RCC 7860 (cell line): Measurements from ENCODE around the gene ELL.

Source experiments
- DNase-seq: peaks from one replicate; pipeline ENCODE4 v3.0.0-alpha.2; 2015; ENCODE audit warnings: low spot score
- FAIRE-seq: peaks from 2 replicates; lab custom pipeline; 2012; peaks lifted over from hg19 to GRCh38; lab: Jason Lieb, UNC

The ELL gene

DNA sequence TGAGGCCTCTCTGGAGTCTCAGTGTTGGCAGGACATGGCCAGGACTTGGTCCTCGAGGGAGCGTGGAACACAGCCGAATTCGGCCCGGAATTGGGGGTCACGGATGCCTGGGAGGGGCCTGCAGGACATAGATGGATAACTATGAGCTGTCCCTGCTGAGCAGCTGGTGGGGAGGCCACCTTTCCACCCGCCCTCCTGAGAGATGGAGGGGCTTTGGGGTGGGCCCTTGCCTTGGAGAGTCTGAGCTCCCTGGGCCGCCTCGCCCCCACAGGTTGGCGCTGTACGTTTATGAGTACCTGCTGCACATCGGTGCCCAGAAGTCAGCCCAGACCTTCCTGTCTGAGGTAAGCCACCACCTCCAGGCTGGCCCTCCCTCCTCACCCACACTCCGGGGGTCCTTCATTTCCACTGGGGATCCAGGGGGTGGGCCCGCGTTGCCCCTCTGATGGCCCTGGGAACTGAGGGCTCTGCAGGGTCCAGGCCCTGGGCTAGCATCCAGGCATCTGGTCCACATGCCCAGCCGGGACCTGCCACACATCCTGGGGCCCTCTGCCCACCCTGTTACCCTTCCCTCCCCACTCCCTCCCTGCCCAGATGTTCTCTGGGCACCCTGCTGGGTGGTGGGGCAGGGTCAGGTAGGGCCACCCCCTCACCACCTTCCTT is 94.7 kb downstream of the ELL start:
- no peak for DNase-seq
- FAIRE-seq: no peak

DNA sequence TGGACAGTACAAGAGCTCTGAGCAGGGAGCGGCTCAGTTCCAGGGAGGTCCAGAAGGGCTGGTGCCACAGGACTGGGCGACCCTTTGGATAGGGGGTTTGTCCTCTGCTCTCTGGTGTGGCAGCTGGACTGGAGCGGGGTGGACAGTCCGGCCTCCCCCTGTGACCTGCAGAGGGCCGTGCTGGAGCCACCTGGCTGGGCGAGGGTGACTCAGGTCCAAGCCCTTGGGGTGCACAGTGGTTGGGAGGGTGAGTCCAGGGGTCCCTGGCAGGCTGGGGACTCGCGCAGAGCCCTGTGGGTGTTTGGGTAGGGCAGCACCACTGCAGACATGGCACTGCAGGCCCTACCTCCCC is 95.5 kb downstream of the ELL start:
- no peak for FAIRE-seq
- no peak for DNase-seq

DNA sequence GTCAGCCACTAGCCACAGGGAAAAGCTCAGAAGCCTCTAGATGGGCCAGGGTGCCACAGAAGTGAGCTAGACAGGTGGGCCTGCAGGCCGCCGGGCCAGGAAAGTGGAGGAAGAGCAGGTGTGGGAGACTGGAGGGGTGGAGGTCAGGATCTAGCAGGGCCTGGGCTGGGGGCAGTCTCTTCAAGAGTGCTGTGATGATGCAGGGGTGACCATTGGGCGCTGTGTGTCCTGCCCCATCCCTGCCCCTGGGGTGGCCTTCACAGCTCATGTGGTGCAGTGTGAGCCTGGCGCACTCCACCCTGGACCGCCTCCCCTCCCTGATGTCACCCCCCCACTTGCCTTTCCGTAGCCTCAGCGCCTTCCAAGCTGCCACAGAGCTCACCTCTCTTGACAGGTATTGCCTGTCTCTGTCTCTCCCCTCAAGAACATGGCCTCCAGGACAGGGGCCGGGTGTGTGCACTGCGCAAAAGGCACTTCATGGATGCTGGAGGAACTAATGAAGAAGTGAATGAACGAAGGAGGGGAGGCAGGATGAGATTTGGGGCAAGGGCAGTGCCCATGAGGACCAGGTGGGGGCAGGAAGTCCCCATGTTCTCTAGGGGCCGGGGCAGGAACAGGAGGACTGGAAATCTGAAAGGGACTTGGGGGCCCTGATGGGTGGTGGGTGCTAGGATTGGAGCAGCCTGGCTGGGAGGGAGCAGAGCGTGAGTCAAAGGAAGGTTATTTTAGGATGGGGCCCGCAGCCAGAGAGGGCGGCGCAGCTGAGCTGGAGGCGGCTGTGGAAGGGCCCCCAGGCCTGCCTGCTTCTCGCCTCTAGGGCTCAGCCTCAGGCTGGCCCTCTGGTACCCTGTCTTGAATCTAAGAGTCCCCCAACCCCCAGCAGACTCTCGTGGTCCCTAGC is 96.1 kb downstream of the ELL start:
- DNase-seq (no peak), FAIRE-seq (no peak)

DNA sequence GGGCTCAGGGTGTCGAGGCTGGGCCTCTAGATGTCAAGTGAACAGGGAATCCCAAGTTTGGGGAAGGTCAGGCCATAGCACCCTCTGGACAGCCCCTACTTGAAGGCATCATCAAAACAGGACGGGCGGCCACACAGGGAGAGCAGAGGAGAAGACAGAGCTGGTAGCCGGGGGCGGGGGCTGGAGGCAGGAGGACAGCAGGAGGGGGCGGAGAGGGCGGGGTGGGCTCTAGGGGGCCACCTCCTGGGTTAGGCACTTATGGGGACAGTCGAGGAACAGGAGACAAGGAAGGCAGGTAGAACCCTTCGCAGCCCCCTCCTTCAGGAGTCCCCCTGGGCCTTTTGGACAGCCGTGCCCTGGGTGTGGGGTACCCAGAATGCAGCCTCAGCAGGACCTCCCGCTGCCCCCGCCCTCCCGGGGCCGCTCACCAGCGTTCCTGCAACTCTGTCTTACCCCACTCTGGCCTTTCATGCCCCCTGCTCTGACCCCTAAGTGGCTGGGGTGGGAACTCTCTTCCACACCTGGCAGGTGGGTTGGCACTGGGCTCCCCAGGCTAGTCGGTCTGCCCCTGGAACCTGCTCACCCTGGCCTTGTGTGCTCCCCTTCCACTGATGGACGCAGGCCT is 96.9 kb downstream of the ELL start:
- FAIRE-seq (no peak), DNase-seq (no peak)

DNA sequence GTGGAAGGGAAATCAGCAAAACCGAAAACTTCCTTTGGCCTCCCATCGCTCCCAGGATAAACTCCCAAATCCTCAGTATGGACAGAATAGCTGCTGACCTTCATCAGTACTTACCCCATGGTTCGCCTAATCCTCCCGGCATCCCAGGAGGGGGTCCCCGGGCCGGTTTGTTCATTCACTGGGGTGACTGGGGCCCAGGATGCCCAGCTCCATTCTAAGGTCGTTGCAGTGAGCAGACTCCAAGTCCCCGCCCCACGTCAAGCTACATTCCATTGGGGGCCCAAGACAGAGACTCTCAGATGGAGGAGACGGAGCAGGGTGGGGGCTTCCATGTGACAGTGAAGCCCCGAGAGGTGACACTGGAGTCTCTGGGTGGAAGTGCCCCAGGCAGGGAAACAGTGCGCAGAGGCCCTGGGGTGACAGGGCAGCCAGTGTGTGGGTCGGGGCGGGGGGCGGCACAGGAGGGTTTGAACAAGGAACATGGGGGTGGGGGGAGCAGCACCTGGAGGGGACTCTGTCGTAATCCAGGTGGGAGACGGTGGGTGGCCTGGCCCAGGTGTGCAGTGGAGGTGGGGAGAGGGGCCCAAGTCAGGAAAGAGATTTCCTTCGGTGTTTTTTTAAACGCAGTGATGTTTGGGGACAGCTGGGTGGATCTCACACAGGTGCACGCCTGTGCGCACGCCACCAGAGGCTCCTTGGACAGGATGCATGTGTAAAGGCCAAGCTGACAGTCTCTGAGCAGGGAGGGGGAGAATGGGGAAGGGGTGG is 97.6 kb downstream of the ELL start:
- DNase-seq: no peak
- FAIRE-seq: no peak

DNA sequence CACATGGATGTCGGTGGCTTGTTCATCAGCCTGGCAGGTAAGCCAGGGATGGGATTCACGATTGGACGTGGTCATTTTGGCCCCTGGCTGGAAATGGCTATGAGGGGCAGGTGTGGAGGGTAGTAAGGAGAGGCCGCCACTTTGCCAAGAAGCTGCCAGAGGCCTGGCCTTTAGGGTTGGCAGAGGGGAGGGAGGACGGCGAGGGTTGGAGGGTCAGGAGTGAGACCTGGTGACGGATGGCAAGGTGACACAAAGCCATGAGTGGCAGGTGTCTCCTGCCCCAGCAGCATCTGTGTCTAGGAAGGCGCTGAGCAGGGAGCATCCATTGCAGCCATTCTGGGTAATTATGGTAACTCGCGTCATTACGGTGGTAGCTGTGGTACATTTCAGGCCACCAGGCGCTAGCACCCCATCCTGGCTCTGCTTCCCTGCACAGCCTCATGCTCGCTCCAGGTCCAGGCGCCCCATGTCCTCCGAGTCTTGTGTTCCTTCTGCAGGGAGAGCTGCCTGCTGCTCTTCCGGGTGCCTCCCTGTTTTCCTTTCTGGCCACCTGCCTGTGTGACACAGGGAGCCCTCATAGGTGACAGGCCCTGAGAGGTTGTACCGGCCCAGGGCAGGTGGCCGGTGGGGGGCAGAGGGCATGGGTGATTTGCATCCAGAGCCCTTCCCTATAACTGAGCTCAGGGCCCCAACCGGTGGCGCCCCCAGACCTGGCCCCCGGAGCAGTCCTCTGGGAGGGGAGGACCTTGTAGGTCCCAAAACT is 98.4 kb downstream of the ELL start:
- DNase-seq (no peak), FAIRE-seq (no peak)

DNA sequence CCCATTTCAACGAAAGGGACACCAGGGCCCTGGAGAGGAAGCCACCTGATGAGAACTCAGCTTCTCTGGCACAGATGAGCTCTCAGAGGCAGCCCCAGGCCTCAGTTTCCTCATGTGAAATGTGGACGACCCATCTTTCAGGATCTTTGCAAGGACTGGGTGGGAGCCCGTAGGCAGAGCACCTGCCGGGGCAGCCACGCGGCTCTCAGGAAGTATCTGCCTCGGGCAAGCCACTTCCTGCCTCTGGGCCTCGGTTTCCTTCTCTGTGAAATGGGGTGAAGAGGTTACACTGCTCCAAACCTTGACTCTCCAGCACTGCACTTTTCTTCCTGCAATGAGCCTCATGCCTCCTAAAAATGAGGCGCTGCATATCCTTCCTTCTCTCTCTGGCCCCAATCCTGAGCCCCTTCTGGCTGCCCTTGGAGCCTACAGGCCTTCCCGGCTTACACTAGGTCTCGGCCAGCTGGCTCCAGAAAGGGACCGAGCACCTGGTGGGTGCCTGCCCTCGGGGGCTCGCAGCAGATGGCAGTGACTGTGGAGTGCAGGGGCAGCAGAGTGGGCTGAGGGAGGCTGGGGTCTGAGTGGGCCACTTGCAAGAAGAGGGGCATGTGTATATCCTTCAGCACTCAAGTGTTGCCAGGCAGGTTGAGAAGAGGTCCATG is 99.2 kb downstream of the ELL start:
- FAIRE-seq (no peak), DNase-seq (no peak)

DNA sequence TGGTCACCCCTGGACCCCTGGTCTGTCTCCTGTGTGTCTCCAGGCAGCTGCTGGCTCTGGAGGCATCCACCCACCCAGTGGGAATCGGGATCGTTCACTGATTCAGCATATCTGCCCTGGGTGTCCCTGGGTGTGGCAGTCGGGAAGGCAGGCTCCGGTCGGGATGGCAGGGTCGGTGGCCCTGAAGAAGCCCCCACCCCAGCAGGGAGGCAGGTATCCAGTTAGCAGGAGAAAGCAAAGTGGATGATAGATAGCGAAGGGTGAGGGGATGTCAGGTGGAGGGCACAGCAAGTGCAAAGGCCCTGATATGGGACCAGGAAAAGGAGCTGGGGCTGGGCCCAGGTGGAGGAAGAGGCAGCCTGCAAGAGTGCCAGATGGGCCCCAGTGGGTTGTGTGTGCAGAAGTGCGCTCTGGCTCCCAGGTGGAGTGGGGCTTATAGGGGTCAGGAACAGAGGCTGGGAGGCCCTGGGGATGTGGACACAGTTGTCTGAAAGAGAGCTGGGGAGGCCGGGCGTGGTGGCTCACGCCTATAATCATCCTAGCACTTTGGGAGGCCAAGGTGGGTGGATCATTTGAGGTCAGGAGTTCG is 100.4 kb downstream of the ELL start:
- no peak for DNase-seq
- no peak for FAIRE-seq

DNA sequence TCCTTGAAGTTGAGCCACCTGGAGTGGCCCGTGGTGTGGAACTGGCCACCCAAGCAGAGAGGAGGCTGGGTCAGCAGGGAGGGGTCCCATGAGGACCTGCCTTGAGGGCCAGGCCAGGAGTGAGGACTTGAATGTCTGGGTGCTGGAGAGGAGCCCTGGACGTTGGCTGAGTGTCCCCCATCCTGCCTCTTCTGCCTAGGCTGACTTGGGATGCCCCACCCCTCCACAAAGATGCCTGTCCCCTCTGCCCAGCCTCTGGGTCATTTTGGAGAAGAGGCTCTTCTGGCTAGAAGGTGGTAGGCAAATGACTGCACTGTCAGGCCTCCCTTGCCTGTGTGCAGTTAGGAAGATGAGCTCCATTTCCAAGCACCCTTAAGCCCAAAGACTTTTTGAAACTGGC is 100.9 kb downstream of the ELL start:
- no peak for DNase-seq
- no peak for FAIRE-seq

DNA sequence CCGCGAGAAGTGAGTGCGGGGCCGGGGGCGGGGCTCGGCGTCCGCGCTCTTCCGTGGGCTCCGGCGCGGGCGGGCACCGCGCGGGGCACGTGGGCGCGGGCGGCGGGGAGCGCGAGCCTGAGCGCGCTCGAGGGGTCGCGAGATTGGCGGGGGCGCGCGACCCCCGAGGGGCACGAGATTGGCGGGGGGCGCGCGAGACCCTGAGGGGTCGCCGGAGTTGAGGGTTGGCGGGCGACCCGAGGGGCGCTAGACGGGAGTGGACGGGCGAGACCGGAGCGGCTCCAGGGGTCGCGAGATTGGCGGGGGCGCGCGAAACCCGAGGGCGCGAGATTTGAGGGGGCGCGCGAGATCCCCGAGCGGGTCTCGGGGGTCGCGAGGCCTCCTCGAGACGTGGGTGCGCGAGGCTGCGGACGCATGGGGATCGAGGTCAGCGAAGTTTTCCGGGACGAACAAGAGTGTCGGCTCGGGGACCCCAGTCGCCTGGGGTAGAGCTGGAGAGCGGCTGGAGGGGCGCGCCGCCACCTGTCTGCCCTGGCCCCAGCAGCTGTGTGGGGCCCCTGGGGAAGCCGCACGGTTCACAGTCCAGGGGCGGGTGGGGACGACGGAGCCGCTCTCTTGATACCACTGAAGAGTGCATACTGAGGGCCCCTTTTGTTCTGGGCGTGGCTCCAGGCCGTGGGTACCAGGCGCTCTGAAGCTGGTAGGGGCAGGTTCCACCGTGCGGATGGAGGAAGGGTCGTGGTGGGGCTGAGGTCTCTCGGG is 102.0 kb downstream of the ELL start:
- DNase-seq: no peak
- no peak for FAIRE-seq

DNA sequence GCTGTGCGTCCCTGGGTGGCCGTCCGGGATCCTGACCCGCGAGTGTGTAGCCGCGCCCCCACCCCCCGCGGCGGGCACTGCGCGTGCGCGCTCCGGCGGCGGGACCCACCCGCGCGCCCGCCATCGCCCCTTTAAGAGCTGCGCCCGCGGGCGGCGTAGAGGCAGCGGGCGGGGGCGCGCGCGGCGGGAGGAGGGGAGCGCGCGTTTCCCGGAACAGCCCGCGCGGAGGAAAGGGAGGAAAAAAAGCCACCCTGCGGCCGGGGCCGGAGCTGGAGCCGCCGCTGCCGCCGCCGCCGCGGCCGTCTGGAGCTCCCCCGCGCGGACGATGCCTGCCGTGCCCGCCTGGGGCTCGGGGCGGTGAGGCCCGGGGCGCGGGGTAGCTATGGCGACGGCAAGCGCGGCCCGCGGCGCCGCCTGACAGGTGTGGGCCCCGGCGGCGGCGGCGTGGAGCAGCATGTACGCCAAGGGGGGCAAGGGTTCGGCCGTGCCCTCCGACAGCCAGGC is 102.6 kb downstream of the ELL start, which contains the start of gene SSBP4:
Gene SSBP4, plus strand, starts transcription at position 204 of the 504 bp plus-strand sequence. Its CDS starts 251 bp downstream, at position 455.
- FAIRE-seq (no peak), DNase-seq (peak; percentile 54)

DNA sequence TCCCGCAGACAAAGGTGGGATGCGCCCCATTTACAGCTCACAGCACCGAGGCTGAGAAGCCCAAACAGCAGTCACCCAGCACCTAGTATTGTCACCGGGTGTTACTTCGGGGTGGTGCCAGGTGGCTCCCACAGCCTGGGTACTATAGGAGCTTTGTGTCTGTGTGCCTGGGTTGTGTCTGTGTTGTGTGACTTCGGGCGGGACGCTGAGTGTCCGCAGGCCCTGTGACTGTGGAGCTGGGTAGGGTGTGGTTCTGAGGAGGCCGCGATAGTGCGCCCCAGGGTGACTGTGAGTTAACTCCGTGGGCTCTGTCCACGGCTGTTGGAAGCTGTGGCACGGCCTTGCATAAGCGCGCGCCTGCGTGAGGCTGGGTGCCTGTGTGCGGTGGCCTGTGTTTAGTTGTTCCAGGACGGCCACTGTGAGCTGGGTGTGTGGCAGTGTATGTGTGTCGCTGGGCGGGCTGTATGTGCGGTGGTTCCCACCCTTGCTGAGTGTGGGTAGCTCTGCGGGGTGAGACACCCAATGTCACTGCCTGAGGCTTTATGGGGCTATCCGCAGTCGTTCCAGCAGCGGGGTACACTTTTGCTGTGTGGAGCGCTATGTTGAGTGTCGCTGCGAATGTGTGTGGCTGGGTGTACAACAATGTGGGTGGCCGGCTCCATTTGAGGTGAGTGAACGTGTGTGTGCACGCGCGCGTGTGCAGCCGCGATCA is 103.2 kb downstream of the ELL start:
- DNase-seq (no peak), FAIRE-seq (no peak)

DNA sequence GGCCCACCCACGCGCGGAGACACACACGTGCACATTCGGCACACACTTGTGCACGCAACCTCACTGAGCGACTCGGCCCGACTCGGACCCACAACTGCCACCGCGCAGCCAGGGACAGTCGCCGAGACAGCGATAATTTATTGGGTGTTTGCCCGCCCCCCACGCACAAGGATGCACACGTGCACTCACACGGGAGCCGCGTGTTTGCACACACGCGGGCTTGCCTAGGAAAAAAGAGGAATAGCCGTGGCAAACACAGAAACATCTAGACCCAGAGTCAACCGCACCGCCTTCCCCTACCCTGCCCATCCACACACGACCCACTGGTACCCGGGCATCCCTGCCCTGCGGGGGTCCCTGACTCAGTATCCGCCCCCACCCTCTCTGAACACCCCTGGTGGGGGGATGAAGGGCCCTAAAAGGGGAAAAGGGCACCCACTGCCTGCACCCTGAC is 103.8 kb downstream of the ELL start:
- FAIRE-seq (no peak), DNase-seq (no peak)

DNA sequence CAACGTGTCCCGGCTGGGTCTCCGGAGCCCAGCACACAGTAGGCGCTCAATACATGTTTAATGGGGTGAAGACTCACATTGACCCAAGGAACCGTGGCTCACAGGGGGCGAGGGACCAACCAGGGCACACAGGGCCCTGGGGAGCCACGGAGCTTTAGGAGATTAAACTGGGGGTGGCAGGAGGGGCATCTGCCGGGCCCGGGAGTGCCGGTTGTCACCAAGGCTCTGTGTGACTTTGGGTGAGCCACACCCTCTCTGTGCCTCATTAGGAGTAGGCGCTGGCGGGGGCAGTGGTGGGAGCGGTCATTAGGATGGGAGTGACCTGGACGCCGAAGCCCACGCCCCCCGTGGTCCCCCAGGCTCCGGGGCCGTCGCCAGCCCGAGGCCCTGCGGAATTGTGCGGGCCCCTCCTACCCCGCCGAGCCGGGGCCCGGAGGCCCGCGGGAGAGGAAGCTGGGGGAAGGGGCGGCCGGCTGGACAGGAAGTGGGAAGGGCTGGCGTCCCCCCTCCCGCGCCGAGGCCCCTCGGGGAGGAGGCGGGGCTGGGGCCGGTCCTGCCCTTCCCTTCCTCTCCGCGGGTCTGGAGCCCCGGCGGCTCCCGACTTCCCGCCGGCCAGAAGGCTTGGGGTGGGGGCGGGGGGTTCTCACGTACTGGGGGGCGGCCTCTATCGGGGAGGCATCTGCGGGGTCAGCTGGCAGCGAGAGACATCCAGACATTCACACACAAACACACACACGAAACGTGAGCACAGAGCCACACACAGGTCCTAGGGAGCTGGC is 104.4 kb downstream of the ELL start:
- FAIRE-seq (no peak), DNase-seq (peak; percentile 63)

DNA sequence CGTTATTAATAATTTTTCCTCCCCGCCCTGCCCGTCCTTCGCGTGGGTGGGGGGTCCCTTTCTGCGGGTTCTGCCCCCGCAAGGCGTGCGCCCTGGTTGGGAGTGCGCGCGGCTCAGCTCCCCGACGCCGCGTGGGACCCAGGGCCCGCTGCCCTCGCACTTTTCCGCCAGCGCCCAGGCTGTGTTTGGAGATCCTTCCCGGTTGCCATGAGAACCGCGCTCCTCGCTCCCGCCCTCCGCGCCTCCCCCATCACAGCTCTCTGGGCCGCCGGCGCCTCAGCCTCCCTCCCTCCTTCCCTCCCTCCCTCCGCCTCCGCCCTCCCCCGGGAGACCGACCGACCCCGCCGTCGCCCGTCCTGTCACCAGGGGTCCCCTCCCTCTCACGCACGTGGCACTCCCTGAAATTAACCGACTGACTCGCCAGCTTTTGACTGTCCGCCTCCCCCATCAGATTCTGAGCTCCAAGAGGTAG is 105.1 kb downstream of the ELL start:
- no peak for FAIRE-seq
- peak; percentile 80 for DNase-seq

DNA sequence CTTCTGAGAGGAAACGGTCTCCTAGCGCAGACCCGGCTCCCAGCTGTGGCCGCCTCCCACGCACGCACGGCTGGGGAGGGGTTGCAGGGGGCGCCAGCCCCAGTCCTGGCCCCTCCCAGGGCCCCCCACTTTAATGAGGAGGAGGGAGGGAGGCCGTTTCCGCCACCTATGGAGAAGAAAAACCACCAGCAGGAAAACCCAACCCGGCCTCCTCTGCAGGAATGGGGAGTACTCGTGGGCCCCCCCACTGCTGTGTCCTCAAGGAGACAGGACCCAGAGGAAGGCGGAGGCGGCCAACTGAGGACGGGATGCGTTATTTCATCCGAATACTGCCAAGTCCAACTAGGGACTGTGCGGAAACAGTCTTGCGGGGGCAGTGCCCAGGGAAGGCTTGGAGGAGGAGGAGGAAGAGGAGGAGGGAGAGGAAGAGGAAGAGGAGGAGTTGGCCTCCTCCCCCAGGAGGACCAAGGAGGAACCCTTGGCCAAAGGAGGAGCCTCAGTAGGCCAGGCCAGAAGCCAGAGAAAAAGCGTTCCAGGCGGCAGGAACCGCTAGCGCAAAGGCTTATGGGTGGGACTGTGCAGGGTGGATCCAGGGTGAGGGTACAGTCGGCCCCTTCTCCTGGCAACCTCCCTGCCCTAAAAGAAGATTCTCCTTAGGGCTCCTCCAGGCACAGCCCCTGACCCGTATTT is 106.5 kb downstream of the ELL start:
- FAIRE-seq (no peak), DNase-seq (peak; percentile 36)
